Cerebellar nuclear complex (tissue), 1 donor: Measurements from ENCODE around the gene FAAP20.

Experiments used
- DNase-seq, 2 experiments: peaks; one replicate each; lab custom pipeline; 2025; lab: John Stamatoyannopoulos, UW

FAAP20 gene

GRCh38 chr1:2178875-2179274 lies 15.7 kb downstream of the FAAP20 start:
- no peak for DNase-seq

GRCh38 chr1:2177946-2178538 lies 16.5 kb downstream of the FAAP20 start:
- DNase-seq, result no peak

GRCh38 chr1:2177541-2177940 lies 17.0 kb downstream of the FAAP20 start:
- DNase-seq, result no peak

GRCh38 chr1:2176615-2177014 lies 18.0 kb downstream of the FAAP20 start:
- DNase-seq, result no peak

DNA sequence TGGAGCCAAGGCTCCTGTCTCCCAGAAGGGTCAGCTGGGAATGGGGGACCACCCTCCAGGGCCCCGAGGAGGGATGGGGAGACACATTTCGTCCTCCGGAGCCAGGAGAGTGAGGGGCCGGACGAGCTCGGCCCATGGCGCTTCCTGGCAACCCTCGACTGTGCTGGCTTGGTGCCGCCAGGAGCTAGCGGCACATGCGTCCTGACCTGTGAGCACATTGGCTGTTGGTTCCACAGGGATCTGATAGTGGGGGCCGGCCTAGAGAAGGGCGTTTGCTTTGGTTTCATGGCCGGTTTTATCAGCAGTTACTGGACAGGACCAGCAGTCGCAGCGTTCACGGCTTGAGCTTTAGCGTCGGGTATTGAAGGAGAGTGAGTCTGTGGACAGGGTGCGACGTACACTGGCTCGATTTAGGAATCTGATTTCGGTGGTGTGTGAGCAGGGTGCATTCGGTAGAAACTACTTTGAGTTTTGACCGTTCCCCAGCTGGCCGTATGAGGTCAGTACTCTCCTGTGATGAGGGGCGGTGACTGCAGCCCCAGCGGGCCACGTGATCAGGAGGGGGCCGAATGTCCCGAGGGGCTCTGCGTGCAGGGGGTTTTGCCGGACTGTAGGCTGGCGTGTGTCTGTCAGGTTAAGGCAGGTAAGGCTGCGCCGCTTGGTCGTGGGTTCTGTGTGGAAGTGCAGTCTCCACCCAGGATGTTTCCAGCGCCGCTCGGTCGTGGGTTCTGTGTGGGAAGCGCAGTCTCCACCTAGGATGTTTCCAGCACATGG lies 18.7 kb downstream of the FAAP20 start:
- DNase-seq, result no peak

DNA sequence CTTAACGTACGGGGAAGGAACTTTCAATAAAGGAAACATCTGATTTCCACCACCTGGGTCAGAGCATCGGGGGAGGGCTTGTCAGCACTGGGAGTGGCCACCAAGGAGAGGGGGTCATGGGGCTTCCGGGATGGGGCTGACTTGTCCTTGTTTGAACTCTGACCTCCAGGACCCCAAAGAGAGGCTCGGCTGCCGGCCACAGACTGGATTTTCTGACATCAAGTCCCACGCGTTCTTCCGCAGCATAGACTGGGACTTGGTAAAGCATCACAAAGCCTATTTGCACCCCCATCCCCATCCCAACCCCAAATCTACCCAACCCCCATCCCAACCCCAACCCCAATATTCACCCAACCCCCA lies 19.5 kb downstream of the FAAP20 start:
- DNase-seq, result no peak

GRCh38 chr1:2174348-2175054 lies 20.1 kb downstream of the FAAP20 start:
- DNase-seq, result peak in 1 of 2 experiments; percentile 78

- no peak for DNase-seq
Observed at GRCh38 chr1:2173546-2174347, 20.8 kb downstream of the FAAP20 start.

DNA sequence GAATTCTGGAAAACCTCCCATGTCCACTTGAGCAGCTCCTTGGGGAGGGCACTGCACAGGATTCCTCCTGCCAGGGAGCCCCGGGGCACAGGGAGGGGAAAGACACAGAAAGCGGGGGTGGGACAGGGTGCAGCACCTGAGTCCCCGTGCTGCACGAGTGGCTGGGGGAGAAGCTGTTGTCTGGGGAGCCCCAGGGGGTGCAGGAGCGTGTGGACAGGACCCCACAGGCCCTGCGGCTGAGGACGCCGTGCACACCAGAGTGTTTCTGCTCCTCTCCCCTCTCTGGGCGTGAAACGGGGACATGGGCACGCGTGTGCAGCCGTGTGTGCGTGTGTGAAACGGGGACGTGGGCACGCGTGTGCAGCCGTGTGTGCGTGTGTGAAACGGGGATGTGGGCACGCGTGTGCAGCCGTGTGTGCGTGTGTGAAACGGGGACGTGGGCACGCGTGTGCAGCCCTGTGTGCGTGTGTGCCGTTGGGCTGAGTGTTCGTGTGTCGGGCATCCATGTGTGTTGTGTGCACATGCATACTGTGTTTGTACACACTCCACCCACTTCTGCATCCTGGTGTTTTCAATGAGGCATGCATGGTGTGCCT lies 21.9 kb downstream of the FAAP20 start:
- DNase-seq, result no peak

DNA sequence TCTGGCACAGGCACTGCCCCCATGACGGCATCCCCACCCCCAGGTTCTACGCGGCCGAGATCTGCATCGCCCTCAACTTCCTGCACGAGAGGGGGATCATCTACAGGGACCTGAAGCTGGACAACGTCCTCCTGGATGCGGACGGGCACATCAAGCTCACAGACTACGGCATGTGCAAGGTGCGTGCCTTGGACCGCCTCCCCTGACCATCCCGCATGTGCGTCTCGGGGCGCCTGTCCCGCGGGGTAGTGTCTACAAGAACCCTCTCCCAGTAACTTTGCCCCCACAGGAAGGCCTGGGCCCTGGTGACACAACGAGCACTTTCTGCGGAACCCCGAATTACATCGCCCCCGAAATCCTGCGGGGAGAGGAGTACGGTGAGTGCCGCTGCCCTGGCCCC lies 22.6 kb downstream of the FAAP20 start:
- no peak for DNase-seq

DNA sequence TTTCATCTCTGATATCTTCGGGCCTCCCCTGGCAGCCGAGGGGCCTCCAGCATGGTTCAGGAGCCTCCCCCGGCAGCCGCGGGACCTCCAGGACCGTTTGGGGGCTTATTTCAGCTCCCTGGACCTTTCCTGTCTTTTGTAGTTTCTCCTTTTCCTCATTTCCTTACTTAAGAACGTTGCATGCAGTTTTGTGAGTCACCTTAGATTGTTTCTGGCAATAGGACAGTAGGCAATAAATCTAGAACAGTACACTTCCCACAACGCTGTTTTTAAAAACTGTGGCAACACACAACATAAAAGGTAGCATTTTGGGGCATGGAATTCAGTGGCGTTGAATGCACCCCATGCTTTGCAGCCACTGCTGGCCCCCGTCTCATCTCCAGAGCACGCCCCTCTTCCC lies 24.4 kb downstream of the FAAP20 start:
- DNase-seq, result no peak

DNA sequence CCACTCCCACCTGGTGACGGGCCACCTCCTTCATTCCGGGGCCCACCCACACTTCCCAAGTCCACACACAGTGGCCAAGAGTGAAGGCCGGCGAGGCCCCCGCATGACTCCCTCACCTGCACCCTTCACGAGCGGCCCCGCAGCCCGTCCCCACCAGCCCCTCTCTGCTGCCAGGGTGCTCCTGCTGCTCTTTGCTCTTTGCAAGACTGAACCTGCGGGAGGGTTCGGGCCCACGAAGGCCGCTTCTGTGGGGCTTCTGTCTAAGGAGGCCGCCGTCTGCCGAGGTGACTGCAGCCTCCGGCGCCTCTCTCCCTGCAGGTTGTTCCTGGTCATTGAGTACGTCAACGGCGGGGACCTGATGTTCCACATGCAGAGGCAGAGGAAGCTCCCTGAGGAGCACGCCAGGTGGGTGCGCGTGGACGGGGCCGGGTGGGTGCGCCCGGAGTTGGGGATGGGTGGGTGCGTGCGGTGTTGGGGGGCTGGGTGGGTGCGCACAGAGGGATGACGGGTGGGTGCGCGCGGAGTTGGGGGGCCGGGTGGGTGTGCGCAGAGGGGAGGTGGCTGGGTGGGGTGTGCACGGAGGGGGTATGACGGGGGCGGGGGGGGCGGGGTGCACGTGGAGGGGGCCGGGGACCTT lies 25.3 kb downstream of the FAAP20 start:
- no peak for DNase-seq

DNA sequence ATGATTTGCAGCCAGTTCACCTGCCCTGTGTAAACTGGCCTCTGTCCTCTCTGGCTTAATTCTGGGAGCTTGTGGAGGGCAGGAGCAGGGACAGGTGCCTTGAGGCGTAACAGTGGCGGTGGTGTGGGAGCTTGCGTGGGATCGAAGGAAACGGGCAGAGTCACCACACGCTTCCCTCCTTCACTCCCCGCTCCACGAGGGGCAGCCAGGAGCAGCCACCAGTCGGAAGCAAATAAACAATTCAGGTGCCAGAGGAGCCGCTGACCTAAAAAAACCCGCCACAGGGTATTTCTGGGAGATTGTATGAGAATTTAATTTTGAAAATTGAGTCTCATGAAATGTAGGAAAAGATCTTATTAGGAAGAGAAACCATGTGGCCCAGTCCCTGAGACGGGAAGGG lies 26.0 kb downstream of the FAAP20 start:
- peak in 1 of 2 experiments; percentile 61 for DNase-seq

GRCh38 chr1:2168090-2168489 lies 26.5 kb downstream of the FAAP20 start:
- no peak for DNase-seq

DNA sequence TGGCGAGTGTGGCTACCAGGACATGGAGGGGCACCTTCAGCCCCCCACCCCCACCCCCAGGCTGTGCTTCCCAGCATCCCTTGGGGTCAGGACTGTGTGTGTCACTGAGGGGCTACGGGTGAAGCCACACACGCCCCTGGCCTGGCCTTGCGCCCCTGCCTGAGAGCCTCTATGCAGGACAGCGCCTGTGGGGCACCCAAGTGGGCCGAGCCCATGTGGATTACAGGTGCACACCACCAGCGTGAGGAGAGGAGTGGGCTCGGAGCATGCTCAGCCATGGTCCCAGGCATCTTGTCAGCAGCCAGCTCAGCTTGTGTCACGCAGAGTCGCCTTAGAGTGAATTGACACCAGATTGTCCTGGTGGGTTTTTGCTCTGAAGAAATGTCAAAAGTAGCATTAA lies 27.9 kb downstream of the FAAP20 start:
- DNase-seq, result no peak

GRCh38 chr1:2166254-2166653 lies 28.3 kb downstream of the FAAP20 start:
- DNase-seq, result peak in 1 of 2 experiments; percentile 38

DNA sequence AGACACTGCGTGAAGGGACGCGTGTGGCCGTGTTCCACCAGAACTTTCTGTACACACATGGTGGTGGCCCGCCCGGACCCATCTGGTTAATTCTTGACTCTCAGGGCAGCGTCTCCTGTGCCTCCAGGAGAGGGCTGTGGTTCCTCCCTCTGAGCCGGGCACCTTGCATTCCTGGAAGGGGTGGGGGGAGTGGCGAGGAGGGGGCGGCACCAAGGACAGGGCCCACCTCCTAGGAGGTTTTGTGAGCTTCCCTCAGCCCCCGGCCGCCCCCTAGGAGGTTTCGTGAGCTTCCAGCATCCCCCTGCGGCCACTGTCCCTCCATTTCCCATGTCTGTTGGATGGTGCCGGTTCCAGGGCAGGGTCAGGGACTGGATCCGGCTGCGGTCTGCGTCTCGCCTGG lies 28.9 kb downstream of the FAAP20 start:
- DNase-seq, result no peak

DNA sequence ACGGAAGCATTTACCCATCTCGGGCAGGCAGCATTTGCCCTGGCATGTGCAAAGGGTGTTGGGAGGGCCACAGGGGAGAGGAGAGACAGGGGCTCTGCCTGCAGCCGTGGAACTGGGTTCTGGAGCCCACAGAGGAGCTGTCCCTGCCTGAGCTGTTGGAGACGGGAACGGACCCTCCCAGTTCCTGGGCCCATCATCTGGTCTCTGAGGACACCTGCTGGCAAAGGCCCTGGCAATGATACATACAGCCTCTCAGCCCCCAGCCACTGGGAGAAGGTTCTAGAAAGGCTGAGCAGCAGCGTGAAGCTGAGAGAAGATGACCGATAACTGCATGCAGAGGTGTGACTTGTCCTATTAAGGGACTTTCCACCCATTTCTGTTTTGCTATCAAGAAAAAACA lies 31.4 kb downstream of the FAAP20 start:
- no peak for DNase-seq

GRCh38 chr1:2160451-2161300 lies 33.9 kb downstream of the FAAP20 start:
- DNase-seq, result no peak

DNA sequence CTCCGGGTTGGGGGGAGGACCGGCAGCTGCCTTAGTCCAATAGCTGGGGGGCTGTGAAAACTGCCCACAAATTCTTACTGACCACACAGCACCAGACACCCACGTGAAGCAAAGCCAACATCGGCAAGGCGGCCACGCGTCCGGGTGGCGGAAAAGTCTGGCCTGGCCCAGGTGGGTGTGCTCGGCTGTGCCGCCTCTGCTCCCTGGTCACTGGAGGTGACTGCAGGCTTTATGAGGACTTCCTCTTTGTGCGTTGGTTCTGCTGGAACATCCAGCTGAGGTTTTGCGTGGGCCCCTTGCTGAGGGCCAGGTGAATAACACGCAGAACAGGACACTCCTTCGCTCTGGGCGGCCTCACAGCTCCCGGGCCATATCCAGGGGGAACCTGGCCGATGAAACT lies 35.4 kb downstream of the FAAP20 start:
- DNase-seq, result no peak

- DNase-seq, result no peak
Observed at GRCh38 chr1:2158272-2158671, 36.3 kb downstream of the FAAP20 start.
